ENCODE results near the gene BRD7.

GRCh38 chr16:50386139-50386538 lies 17.4 kb upstream of the BRD7 start:
- TF ChIP-seq MAX (IDR thresholded peaks at IDR 0.05; ENCODE audit: insufficient read depth, insufficient read length) (no peak), POLR2AphosphoS5 (IDR thresholded peaks at IDR 0.05; ENCODE audit: insufficient read depth, low read depth, low read length) (no peak), CTCF (IDR thresholded peaks at IDR 0.05; ENCODE audit: extremely low read depth in 1 of 2, insufficient read depth in 1 of 2, low read depth in 1 of 2, low read length in 2 of 2) (no peak), POLR2A (IDR thresholded peaks at IDR 0.05; ENCODE audit: low read depth, low read length) (no peak), FOS (IDR thresholded peaks at IDR 0.05; ENCODE audit: borderline replicate concordance, insufficient read depth, low read length) (no peak)
